Measurements from ENCODE around the gene PTK6.
"Not testable (repeated sequence)": the region's sequence is repeated elsewhere in the genome, so short reads cannot be mapped to it uniquely, and the experiment has no call there.

The PTK6 gene

GRCh38 chr20:63559485-63560332 lies 22.5 kb upstream of the PTK6 start:
- DNase-seq (ENCODE audit: low spot score) = not testable (repeated sequence)

- no peak for DNase-seq (ENCODE audit: low spot score)
These were observed 21.8 kb upstream of the PTK6 start for GRCh38 chr20:63558804-63559484.

GRCh38 chr20:63557481-63557891 lies 20.3 kb upstream of the PTK6 start:
- no peak for DNase-seq (ENCODE audit: low spot score)

- no peak for DNase-seq (ENCODE audit: low spot score)
These were observed 19.8 kb upstream of the PTK6 start for GRCh38 chr20:63556873-63557478.

- no peak for DNase-seq (ENCODE audit: low spot score)
These were observed 18.6 kb upstream of the PTK6 start for GRCh38 chr20:63555661-63556381.

- no peak for DNase-seq (ENCODE audit: low spot score)
These were observed 17.4 kb upstream of the PTK6 start for GRCh38 chr20:63554361-63555278.

GRCh38 chr20:63553933-63554290 lies 16.7 kb upstream of the PTK6 start, which contains the start of gene FNDC11:
FNDC11 (plus strand) TSS chr20:63554159; CDS start chr20:63555664, 1,505 bp downstream.
- no peak for DNase-seq (ENCODE audit: low spot score)

- DNase-seq (ENCODE audit: low spot score) = peak; percentile 70
These were observed 16.2 kb upstream of the PTK6 start for GRCh38 chr20:63553251-63553932.

GRCh38 chr20:63552481-63553249 lies 15.5 kb upstream of the PTK6 start:
- DNase-seq (ENCODE audit: low spot score) = no peak

GRCh38 chr20:63551068-63551467 lies 13.9 kb upstream of the PTK6 start:
- DNase-seq (ENCODE audit: low spot score) = no peak

- DNase-seq (ENCODE audit: low spot score) = no peak
These were observed 12.6 kb upstream of the PTK6 start for GRCh38 chr20:63549679-63550282.

- no peak for DNase-seq (ENCODE audit: low spot score)
These were observed 11.8 kb upstream of the PTK6 start for GRCh38 chr20:63549019-63549418.

GRCh38 chr20:63548542-63548941 lies 11.4 kb upstream of the PTK6 start:
- DNase-seq (ENCODE audit: low spot score) = no peak

- no peak for DNase-seq (ENCODE audit: low spot score)
These were observed 10.7 kb upstream of the PTK6 start, which contains the start of gene SRMS for GRCh38 chr20:63547725-63548480. SRMS (minus strand) TSS chr20:63547749; CDS start chr20:63547463, 286 bp downstream.

GRCh38 chr20:63546956-63547724 lies 10.0 kb upstream of the PTK6 start:
- DNase-seq (ENCODE audit: low spot score) = no peak

GRCh38 chr20:63546256-63546955 lies 9.2 kb upstream of the PTK6 start:
- no peak for DNase-seq (ENCODE audit: low spot score)

- DNase-seq (ENCODE audit: low spot score) = no peak
These were observed 8.6 kb upstream of the PTK6 start for GRCh38 chr20:63545814-63546213.
